Mucosa of stomach (tissue), 1 donor: ENCODE measurements around the gene AIG1.

Experiments used
- H3K27me3 ChIP-seq: one replicate; pipeline ENCODE4 v1.7.0; 2013; ENCODE audit warnings: mild to moderate bottlenecking, low read length; ENCODE audit not compliant: control insufficient read depth, insufficient read depth
- H3K36me3 ChIP-seq: one replicate; pipeline ENCODE4 v1.7.0; 2013; ENCODE audit warnings: low read length; ENCODE audit not compliant: control insufficient read depth, insufficient read depth
- H3K4me1 ChIP-seq: one replicate; pipeline ENCODE4 v1.7.0; 2013; ENCODE audit warnings: mild to moderate bottlenecking, low read length; ENCODE audit not compliant: control insufficient read depth, insufficient read depth
- H3K4me3 ChIP-seq: one replicate; pipeline ENCODE4 v1.7.0; 2013; ENCODE audit warnings: low read length
- H3K9ac ChIP-seq: one replicate; pipeline ENCODE4 v1.7.0; 2013; ENCODE audit warnings: mild to moderate bottlenecking, low read length, moderate library complexity
- H3K9me3 ChIP-seq: one replicate; pipeline ENCODE4 v1.7.0; 2013; ENCODE audit warnings: mild to moderate bottlenecking, low read length, moderate library complexity; ENCODE audit not compliant: control insufficient read depth
- donor health status: Pancreatic carcinoma.

Gene AIG1

DNA sequence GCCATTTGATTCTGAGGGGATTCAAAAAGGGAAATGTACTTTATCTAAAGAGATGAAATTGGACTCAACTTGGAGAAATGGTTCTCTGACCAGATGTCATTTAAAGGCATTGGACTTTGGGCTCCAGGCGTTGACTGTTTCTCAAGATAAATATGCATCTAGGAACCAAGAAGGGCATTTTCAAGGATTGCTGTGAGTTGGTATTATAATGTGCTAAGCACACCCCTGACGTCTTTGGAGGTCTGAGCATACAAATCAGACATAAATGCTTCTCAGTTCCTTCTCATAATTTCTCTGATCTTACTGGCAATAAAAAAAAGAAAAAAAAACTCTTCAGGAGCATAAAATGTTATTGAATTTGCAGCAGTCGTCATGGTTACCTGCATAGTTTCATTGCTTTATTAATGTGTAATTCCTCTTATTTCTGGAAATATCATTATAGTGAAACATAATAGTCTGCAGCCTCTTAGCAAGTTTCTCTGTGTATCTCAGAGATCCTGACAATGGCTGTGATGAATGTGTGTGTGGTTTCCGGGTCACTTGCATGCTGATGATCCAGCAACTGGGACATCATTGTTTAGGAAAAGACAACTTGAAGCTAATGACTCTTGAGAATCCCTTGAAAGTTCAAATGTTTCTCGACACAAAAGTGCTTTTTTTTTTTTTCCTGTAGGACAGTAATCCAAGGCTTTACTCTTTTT is 136.0 kb downstream of the AIG1 start:
- Histone ChIP-seq H3K4me1 (no peaks in the 10 kb centered on the region), H3K36me3 (no peaks in the 10 kb centered on the region), H3K27me3 (no peaks in the 10 kb centered on the region), H3K9ac (no peak overlapping the region), H3K9me3 (no peaks in the 10 kb centered on the region), H3K4me3 (no peak overlapping the region)

DNA sequence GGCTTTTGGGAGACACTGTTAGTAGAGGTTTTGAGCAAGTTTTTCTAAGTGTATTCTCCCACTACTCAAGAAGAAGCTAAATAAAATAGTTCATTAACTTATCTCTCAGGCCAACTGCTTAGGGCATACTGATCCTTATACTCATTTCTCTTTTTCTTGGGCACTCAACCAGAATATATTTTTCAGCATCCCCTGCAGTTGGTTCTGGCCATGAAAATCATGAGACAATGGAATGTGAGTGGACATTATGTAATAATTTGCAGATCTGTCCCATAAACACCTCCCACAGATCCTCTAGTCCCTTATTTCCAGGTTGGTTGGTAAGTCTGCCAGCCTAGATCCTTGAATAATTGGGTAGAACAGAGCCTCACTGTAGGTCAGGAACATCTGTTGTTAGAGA is 136.7 kb downstream of the AIG1 start:
- no peaks in the 10 kb centered on the region for H3K4me1 ChIP-seq
- no peak overlapping the region for H3K9ac ChIP-seq
- no peaks in the 10 kb centered on the region for H3K9me3 ChIP-seq
- no peaks in the 10 kb centered on the region for H3K36me3 ChIP-seq
- H3K4me3 ChIP-seq, result no peak overlapping the region
- H3K27me3 ChIP-seq, result no peaks in the 10 kb centered on the region

DNA sequence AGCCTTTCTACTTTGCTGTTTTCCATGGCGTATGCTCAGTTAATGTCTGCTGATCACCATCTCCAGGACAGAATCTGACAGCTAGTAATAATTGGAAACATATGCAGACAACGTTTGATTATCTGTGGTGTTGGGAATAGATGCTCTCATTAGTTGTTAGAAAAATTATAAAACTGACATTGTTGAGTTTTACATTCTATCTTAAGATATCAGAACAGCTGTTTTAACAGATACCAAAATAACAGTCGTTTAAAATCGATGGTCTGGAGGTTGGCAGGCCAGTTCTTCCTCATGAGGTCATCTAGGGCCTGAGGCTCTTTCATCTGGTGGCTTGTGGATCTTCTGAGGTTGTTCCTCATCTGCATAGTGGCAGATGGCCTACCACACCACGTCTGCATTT is 137.6 kb downstream of the AIG1 start:
- H3K9ac ChIP-seq, result no peak overlapping the region
- H3K27me3 ChIP-seq, result no peaks in the 10 kb centered on the region

DNA sequence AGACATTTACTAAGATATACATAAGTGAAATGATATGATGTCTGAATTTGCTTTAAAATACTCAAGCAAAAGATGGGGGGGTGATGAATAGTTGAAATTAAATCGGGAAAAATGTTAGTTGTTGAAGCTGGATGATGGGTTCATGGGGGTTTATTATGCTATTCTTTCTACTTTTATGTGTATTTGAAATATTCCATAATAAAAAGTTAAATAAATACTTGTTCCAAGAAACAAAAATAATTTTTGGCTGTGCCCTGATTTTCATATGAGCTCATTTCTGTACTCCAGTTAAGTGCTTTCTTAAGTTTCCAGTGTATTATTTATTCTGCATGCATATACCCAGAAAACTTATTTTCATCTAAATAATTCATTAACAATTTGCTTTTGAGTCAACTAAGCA is 138.6 kb downstream of the AIG1 start:
- H3K27me3 ChIP-seq, result no peaks in the 10 kb centered on the region
- no peak overlapping the region for H3K9ac ChIP-seq
- H3K36me3 ChIP-seq, result no peaks in the 10 kb centered on the region
- no peaks in the 10 kb centered on the region for H3K4me1 ChIP-seq
- H3K9me3 ChIP-seq, result no peaks in the 10 kb centered on the region
- H3K4me3 ChIP-seq, result no peak overlapping the region

More for the DNA sequence above, 137.6 kb downstream of the AIG1 start:
- Histone ChIP-seq H3K4me1 (no peaks in the 10 kb centered on the region), H3K9me3 (no peaks in the 10 kb centered on the region), H3K36me3 (no peaks in the 10 kb centered on the region), H3K4me3 (no peak overlapping the region)

DNA sequence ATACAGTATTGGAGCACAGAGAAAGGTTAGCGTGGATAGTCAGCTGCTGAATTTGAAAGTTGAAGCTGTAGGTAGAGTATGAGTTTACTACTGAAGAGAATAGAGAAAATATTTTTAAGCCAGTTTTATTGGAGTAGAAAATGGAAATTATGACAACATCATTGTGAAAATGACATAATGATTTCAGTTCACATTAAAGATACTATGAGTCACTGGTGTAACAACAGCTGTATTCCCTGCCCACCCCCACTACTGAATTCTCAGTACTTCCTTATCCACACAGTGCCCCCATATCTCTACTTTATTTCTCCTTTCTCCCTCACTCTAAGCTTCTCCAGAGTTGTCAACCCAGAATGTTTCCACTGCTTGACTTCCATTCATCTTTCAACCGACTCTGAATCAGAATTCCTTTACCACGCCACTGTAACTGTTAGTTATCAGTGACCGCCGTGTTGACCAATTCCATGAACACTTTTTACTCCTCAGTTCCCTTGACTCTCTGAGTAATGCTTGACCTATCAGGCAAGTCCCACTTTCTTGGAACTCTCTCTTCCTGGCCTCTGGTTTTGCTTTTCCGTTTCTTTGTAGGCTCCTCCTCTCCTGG is 139.6 kb downstream of the AIG1 start:
- Histone ChIP-seq H3K27me3 (no peaks in the 10 kb centered on the region), H3K9me3 (no peaks in the 10 kb centered on the region), H3K4me1 (no peaks in the 10 kb centered on the region), H3K4me3 (no peak overlapping the region), H3K9ac (no peak overlapping the region), H3K36me3 (no peaks in the 10 kb centered on the region)

DNA sequence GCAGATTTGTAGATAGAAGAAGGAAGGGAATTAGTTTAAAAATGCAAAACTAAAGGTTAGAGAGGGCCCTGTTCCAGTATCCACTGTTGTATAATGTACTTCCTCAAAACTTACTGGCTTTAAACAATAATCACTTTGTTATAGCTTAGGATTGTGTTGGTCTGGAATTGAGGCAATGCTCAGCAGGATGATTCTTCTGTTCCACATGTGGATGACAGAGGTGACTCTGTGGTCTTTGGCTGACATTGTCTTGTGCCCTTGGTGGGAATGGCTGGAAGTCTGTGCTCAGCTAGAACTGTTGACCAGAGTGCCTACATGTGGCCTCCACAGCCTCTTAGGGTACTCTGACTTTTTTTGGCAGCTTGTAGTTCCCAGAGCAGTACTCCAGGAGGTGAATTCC is 143.4 kb downstream of the AIG1 start:
- no peaks in the 10 kb centered on the region for H3K27me3 ChIP-seq
- no peak overlapping the region for H3K9ac ChIP-seq
- H3K4me3 ChIP-seq, result no peak overlapping the region
- no peaks in the 10 kb centered on the region for H3K9me3 ChIP-seq
- H3K4me1 ChIP-seq, result no peaks in the 10 kb centered on the region
- no peaks in the 10 kb centered on the region for H3K36me3 ChIP-seq

DNA sequence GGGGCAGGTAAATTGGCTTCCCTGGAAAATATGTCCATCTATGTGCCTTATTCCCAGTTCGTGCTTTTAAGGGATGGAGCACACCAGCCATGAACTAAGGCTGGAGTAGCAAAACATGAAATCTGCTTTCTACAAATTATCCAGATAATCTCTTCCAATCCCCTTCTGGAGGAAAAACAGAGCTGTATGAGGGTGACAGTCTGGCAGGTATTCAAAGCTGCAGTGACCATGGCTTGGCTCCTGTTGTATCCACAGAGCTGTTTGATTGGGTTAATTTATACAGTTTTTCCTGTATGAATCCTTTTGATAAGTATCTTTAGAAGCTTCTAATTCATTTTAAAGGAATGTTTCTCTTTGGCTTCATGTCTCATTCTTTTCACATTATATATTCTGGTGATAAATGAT is 144.4 kb downstream of the AIG1 start:
- Histone ChIP-seq H3K36me3 (no peaks in the 10 kb centered on the region), H3K4me3 (no peak overlapping the region), H3K9ac (no peak overlapping the region), H3K9me3 (no peaks in the 10 kb centered on the region), H3K27me3 (no peaks in the 10 kb centered on the region), H3K4me1 (no peaks in the 10 kb centered on the region)

DNA sequence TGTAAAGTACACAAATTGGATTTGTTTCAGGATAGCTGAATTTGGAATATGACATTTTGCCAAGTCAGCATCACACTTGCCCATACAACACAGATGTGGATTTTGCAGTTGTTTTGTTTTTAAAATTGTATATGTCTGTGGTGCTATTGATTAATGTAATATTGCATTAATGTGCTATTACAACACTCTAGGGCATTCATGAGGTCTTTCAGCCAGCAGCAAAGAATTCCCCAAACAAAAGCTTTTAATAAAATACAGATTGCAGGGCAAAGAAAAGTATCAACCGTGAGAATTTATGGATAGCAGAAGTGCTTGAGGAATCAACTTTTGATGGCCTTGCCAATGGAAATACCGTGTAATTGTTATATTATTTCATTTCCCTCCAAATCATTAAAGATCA is 144.9 kb downstream of the AIG1 start:
- no peaks in the 10 kb centered on the region for H3K36me3 ChIP-seq
- no peaks in the 10 kb centered on the region for H3K27me3 ChIP-seq
- no peaks in the 10 kb centered on the region for H3K9me3 ChIP-seq
- no peaks in the 10 kb centered on the region for H3K4me1 ChIP-seq
- no peak overlapping the region for H3K9ac ChIP-seq
- H3K4me3 ChIP-seq, result no peak overlapping the region

DNA sequence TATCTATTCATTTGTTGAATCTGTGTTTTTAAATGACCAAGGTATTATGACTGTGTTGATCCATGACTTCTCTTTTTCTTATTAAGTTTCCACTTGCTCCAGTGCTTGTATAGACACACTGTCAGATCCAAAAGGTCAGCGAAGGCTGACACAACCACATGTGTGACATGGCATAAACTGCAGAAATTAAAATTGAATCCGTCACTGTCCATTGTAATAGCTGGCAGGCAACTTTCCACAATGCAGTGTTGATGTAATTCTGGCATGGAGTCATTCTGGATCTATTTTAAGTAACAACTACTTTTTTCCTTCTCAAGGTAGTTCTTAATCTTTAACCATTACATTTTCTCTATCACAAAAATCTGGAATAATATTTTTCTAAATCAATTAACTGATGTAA is 145.3 kb downstream of the AIG1 start:
- Histone ChIP-seq H3K9me3 (no peaks in the 10 kb centered on the region), H3K36me3 (no peaks in the 10 kb centered on the region), H3K27me3 (no peaks in the 10 kb centered on the region), H3K9ac (no peak overlapping the region), H3K4me1 (no peaks in the 10 kb centered on the region), H3K4me3 (no peak overlapping the region)

DNA sequence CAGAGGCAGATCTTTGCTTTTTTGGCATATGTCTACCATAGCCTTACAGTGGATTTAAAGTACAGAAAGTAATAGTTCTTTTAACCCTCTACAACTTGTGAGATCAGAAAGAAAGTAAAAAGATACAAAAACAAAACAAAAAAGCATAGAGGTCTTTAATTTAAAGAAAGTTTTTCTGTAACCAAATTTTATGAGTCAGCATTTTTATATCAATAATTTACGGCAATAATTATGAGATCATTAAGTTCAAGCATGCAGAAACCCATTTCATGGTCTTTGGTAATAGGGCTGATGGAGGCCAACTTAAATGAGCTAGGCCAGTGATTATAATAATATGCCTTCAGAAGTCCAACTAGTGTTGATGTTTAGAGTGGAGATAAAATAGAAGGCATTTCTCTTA is 145.9 kb downstream of the AIG1 start:
- Histone ChIP-seq H3K9ac (no peak overlapping the region), H3K4me1 (no peaks in the 10 kb centered on the region), H3K4me3 (no peak overlapping the region), H3K9me3 (no peaks in the 10 kb centered on the region), H3K27me3 (no peaks in the 10 kb centered on the region), H3K36me3 (no peaks in the 10 kb centered on the region)

DNA sequence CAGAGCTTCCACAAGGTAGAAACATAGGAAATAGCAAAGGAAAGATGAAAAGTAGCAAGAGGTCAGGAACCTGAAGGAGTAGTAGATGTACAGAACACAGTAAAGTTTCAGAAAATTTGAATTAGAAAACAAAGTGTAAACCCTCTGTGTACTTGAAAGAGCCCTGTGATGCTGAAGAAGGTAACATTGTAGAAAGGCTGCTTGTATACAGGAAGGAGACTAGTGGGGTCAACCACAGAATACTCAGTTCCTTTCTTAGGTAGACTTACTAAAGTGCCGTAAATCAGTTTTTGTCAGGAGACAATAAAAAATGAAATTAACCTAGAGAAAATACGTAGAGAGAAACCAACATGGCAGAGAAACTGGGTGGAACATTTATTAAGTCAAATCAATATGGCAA is 149.7 kb downstream of the AIG1 start:
- Histone ChIP-seq H3K36me3 (no peaks in the 10 kb centered on the region), H3K4me1 (no peaks in the 10 kb centered on the region), H3K9me3 (no peaks in the 10 kb centered on the region), H3K4me3 (no peak overlapping the region), H3K9ac (no peak overlapping the region), H3K27me3 (no peaks in the 10 kb centered on the region)

DNA sequence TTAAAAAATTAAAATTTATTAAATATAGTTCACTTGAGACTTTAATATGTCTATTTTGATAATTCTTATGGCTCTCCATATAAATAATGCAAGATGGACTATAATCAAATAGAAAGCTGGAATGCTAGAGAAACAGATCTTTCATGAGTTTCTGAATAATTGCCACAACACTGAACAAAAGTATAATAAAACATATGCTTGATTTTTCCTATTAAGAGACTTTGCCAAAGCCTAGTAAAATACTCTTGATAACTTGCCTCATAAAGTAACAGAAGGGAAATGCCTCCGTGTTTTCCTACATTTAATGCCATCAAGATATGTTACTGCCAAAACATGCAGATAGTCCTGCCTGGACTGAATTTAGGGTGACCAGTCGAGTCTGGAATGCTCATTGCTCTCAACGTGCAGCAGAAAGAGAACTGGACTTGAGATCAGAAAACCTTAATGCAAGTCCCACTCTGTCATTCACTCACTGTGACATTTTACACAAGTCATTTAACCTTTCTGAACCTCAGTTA is 153.2 kb downstream of the AIG1 start:
- no peaks in the 10 kb centered on the region for H3K27me3 ChIP-seq

More for the DNA sequence above, 153.2 kb downstream of the AIG1 start:
- Histone ChIP-seq H3K9ac (no peak overlapping the region), H3K4me3 (no peak overlapping the region), H3K4me1 (no peaks in the 10 kb centered on the region), H3K36me3 (no peaks in the 10 kb centered on the region), H3K9me3 (no peaks in the 10 kb centered on the region)
